Measurements from ENCODE around the gene TAF3.
A peak's percentile ranks its signal among the peaks of the same experiment; 100 is the strongest.

- TF ChIP-seq CTCF (optimal IDR thresholded peaks at IDR 0.05 in 1 of 3, IDR thresholded peaks at IDR 0.05 in 1 of 3, conservative IDR thresholded peaks at IDR 0.05 in 1 of 3; ENCODE audit: extremely low read depth in 1 of 3, insufficient read depth in 2 of 3, low read length in 3 of 3) = peak in 1 of 3 experiments; percentile 4
- no peak for TF ChIP-seq EZH2 (IDR thresholded peaks at IDR 0.05; ENCODE audit: low read length)
Observed at GRCh38 chr10:7826971-7827370, 8.7 kb downstream of the TAF3 start.

Data from keratinocyte (primary cell).